HepG2 (cell line): Measurements from ENCODE around the gene GLUD1. TPM values are rescaled to one million over a fixed set of nuclear protein-coding genes. Genes with fewer than 3 reads are reported as not detected.

Source experiments
- ATAC-seq: fragments of 200-7000 bp; cut with Tn5 transposase; 3 replicates; pipeline ENCODE4 v1.9.1; 2020; ENCODE audit warnings: mild to moderate bottlenecking, moderate library complexity
- BruUV-seq: library from RNA; stranded (reverse); fragments of 400-500 nt; replicated peaks from 2 replicates; lab custom pipeline; 2021; lab: Mats Ljungman, UMichigan
- CTCF ChIA-PET: fragments of 300-600 bp; formaldehyde crosslinking; extraction: SDS; loops from one replicate; lab custom pipeline; 2021; ENCODE audit warnings: low total read pairs, inconsistent platforms, low intra/inter-chr PET ratio; lab: Yijun Ruan, JAX
- POLR2A ChIA-PET: fragments of 350-600 bp; sonication (Branson Sonifier 250); formaldehyde crosslinking; loops from one replicate; lab custom pipeline; 2020; ENCODE audit warnings: antibody characterized with exemption, inconsistent platforms; lab: Yijun Ruan, JAX
- DNase-seq: peaks from one replicate; pipeline ENCODE4 v3.0.0-alpha.2; 2015; ENCODE audit warnings: low spot score
- FAIRE-seq: peaks from 3 replicates; lab custom pipeline; 2011; peaks lifted over from hg19 to GRCh38; lab: Jason Lieb, UNC
- H2AFZ ChIP-seq: one replicate; pipeline ENCODE4 v1.6.1; 2011; ENCODE audit warnings: low read length, inconsistent platforms
- H3K27ac ChIP-seq: fragments of 300-600 bp; 3 replicates; pipeline ENCODE4 v1.8.0; 2011; ENCODE audit warnings: mixed run types, mild to moderate bottlenecking, mixed read lengths, low read length, inconsistent platforms; ENCODE audit not compliant: insufficient read depth; ENCODE audit errors: extremely low read length
- H3K27me3 ChIP-seq, 2 experiments: fragments of 200-600 bp in 1 of 2; 2 replicates in 1 of 2; 3 replicates in 1 of 2; pipeline versions ENCODE4 v1.6.0 to v1.8.0; 2011; ENCODE audit warnings: low read length in 2 of 2, mild to moderate bottlenecking in 2 of 2, moderate library complexity in 2 of 2, inconsistent platforms in 1 of 2; ENCODE audit not compliant: insufficient read depth in 2 of 2, control insufficient read depth in 1 of 2
- H3K36me3 ChIP-seq, 2 experiments: fragments of 200-600 bp in 1 of 2; replicated peaks in 1 of 2; 2 replicates in 1 of 2; 3 replicates in 1 of 2; pipeline versions ENCODE4 v1.5.1 to v1.8.0; 2011; ENCODE audit warnings: low read length in 2 of 2, inconsistent platforms in 1 of 2; ENCODE audit not compliant: insufficient read depth in 2 of 2, control insufficient read depth in 1 of 2
- H3K4me1 ChIP-seq: 2 replicates; pipeline ENCODE4 v1.5.1; 2012; ENCODE audit warnings: low read length, inconsistent platforms; ENCODE audit not compliant: insufficient read depth
- H3K4me2 ChIP-seq: 2 replicates; pipeline ENCODE4 v1.6.0; 2011; ENCODE audit warnings: low read depth, low read length, inconsistent platforms
- H3K4me3 ChIP-seq, 3 experiments: fragments of 200-600 bp in 1 of 3; sonication (generic), shearing (Covaris generic) in 1 of 3; replicated peaks in 1 of 3; 2 replicates each; pipeline ENCODE4 v1.5.1; 2011 to 2016; ENCODE audit warnings: low read length in 3 of 3, inconsistent platforms in 2 of 3, low read depth in 2 of 3, mild to moderate bottlenecking in 2 of 3, control low read depth in 1 of 3, mixed read lengths in 1 of 3; ENCODE audit not compliant: insufficient read depth in 1 of 3
- H3K79me2 ChIP-seq: one replicate; pipeline ENCODE4 v1.6.1; 2011; ENCODE audit warnings: low read length, inconsistent platforms; ENCODE audit not compliant: insufficient read depth
- H3K9ac ChIP-seq: 2 replicates; pipeline ENCODE4 v1.6.0; 2011; ENCODE audit warnings: mild to moderate bottlenecking, low read depth, low read length, inconsistent platforms; ENCODE audit not compliant: insufficient read depth
- H3K9me3 ChIP-seq: 2 replicates; pipeline ENCODE4 v1.5.1; 2012; ENCODE audit warnings: mild to moderate bottlenecking, low read length
- H4K20me1 ChIP-seq: 2 replicates; pipeline ENCODE4 v1.6.0; 2011; ENCODE audit warnings: inconsistent platforms, mild to moderate bottlenecking, low read length, moderate library complexity; ENCODE audit not compliant: insufficient read depth
- ARID2 ChIP-seq: sonication (generic); formaldehyde crosslinking; IDR thresholded peaks from 2 replicates; pipeline ENCODE4 v1.8.1; 2022; ENCODE audit warnings: mild to moderate bottlenecking, missing genetic modification reagents, borderline replicate concordance
- ATAD3A ChIP-seq: sonication (generic); formaldehyde crosslinking; IDR thresholded peaks from 2 replicates; pipeline ENCODE4 v1.4.0; 2020; ENCODE audit warnings: missing genetic modification reagents
- CENPT ChIP-seq: sonication (generic); formaldehyde crosslinking; IDR thresholded peaks from 2 replicates; pipeline ENCODE4 v1.8.0; 2022; ENCODE audit warnings: low read depth, mild to moderate bottlenecking, moderate library complexity, missing genetic modification reagents
- DNMT3B ChIP-seq: conservative IDR thresholded peaks from 2 replicates; pipeline ENCODE4 v1.6.1; 2016; ENCODE audit warnings: missing biosample characterization, control low read depth
- HDAC6 ChIP-seq: fragments of 200-600 bp; sonication (generic); IDR thresholded peaks from 2 replicates; pipeline ENCODE4 v1.7.0; 2017; ENCODE audit warnings: mild to moderate bottlenecking, antibody characterized with exemption, low read length, low read depth
- PITX1 ChIP-seq: sonication (generic); formaldehyde crosslinking; IDR thresholded peaks from 2 replicates; pipeline ENCODE4 v1.5.1; 2020; ENCODE audit warnings: mild to moderate bottlenecking, missing genetic modification reagents
- SETDB1 ChIP-seq: sonication (generic); formaldehyde crosslinking; IDR thresholded peaks from 2 replicates; pipeline ENCODE4 v1.5.1; 2020; ENCODE audit warnings: missing genetic modification reagents, mild to moderate bottlenecking, borderline replicate concordance
- SMARCE1 ChIP-seq: fragments of 450-650 bp; IDR thresholded peaks from 2 replicates; pipeline ENCODE4 v1.6.1; 2017; ENCODE audit warnings: borderline replicate concordance
- SOX13 ChIP-seq, 3 experiments: fragments of 450-650 bp in 1 of 3; sonication (generic) in 1 of 3; formaldehyde crosslinking in 1 of 3; IDR thresholded peaks in 2 of 3; conservative IDR thresholded peaks in 1 of 3; 2 replicates each; pipeline versions ENCODE4 v1.5.0 to v1.6.1; 2016 to 2020; ENCODE audit warnings: antibody characterized with exemption in 1 of 3, mild to moderate bottlenecking in 1 of 3, missing compliant biosample characterization in 1 of 3, missing genetic modification reagents in 1 of 3, moderate library complexity in 1 of 3
- TOPORS ChIP-seq: sonication (generic); formaldehyde crosslinking; IDR thresholded peaks from 2 replicates; pipeline ENCODE4 v1.8.0; 2023; ENCODE audit warnings: mild to moderate bottlenecking, missing genetic modification reagents
- ZBTB21 ChIP-seq: sonication (generic); formaldehyde crosslinking; IDR thresholded peaks from 2 replicates; pipeline ENCODE4 v1.4.0; 2020; ENCODE audit warnings: missing genetic modification reagents
- ZNF501 ChIP-seq: sonication (generic); formaldehyde crosslinking; IDR thresholded peaks from 2 replicates; pipeline ENCODE4 v1.5.1; 2020; ENCODE audit warnings: mild to moderate bottlenecking, moderate library complexity, missing genetic modification reagents
- ZNF597 ChIP-seq: sonication (generic); formaldehyde crosslinking; IDR thresholded peaks from 2 replicates; pipeline ENCODE4 v1.5.0; 2020; ENCODE audit warnings: missing genetic modification reagents
- ZNF614 ChIP-seq: IDR thresholded peaks from 2 replicates; pipeline ENCODE4 v1.6.1; 2018; ENCODE audit warnings: missing biosample characterization, missing genetic modification reagents, inconsistent platforms, borderline replicate concordance
- ZNF652 ChIP-seq: IDR thresholded peaks from 2 replicates; pipeline ENCODE4 v1.6.1; 2016; ENCODE audit warnings: low read depth, borderline replicate concordance
- ZXDC ChIP-seq: sonication (generic); formaldehyde crosslinking; IDR thresholded peaks from 2 replicates; pipeline ENCODE4 v1.5.0; 2020; ENCODE audit warnings: mild to moderate bottlenecking, missing genetic modification reagents
- WGBS: methylation state at CpG from one replicate; pipeline ENCODE4 v1.1.6; 2017; ENCODE audit warnings: low lambda C conversion rate; 5-methylcytosine and 5-hydroxymethylcytosine counted together
- in situ Hi-C: cut with HindIII; loops from 2 replicates; pipeline ENCODE4 v1.10.0; 2017; ENCODE audit warnings: low pct_unique_long_range_greater_than_20kb; ENCODE audit not compliant: extremely low pct_ligation_motif_present
- intact Hi-C: fragments of 100-400 bp; cut with micrococcal nuclease; formaldehyde crosslinking; loops from one replicate; pipeline ENCODE4 v1.10.0; 2022; ENCODE audit not compliant: unreplicated experiment
- polyA plus RNA-seq, 8 experiments: library from polyadenylated mRNA; depleted of rRNA in 3 of 8; stranded (reverse) in 7 of 8; unstranded in 1 of 8; fragments of >200 nt; fragmentation: Illumina TruSeq in 4 of 8; extraction: Trizol in 4 of 8; gene quantifications; 2 replicates each; pipeline versions ENCODE4 v1.2.1 to v1.2.3, GENCODE V29; 2011 to 2016; ENCODE audit warnings: low read depth in 4 of 8, missing spikeins in 1 of 8, mixed read lengths in 1 of 8; ENCODE audit not compliant: insufficient read depth in 1 of 8
- total RNA-seq, 5 experiments: library from RNA; depleted of rRNA; stranded (reverse); fragments of >200 nt; fragmentation: Illumina TruSeq; extraction: Trizol; gene quantifications; 2 replicates each; pipeline ENCODE4 v1.2.3, GENCODE V29; 2016; ENCODE audit warnings: low read depth in 1 of 5
- TF ChIP-seq, protein P1 (sequence below): sonication (generic); formaldehyde crosslinking; IDR thresholded peaks from 2 replicates; pipeline ENCODE4 v1.5.0; 2020; ENCODE audit warnings: mild to moderate bottlenecking, missing genetic modification reagents
- TF ChIP-seq, protein P2 (sequence below): sonication (generic); formaldehyde crosslinking; IDR thresholded peaks from 2 replicates; pipeline ENCODE4 v1.4.0; 2020; ENCODE audit warnings: mild to moderate bottlenecking, low read depth, missing genetic modification reagents

Gene GLUD1
- total and polyA plus RNA-seq, 2 of the 13 experiments (the other 11 are each of a cell fraction or from before 2014, with no cell fraction given) = 301 to 798 TPM

GRCh38 chr10:87000491-87000890 is 94.2 kb downstream of the GLUD1 start:
- no peaks in the 10 kb centered on the region for H3K36me3 ChIP-seq
- DNase-seq = peak; percentile 3
- no TSS peak for BruUV-seq
- H3K4me3 ChIP-seq = no peak overlapping the region
- H3K4me1 ChIP-seq = peaks cover 6% of the 10 kb centered on the region; the same call in 1 of the 2 replicates
- no peak overlapping the region for H3K27ac ChIP-seq
- ChIA-PET POLR2A (no interaction called here), CTCF (no interaction called here)
- peak; percentile 46; the same call in 1 of the 3 replicates for ATAC-seq
- H3K9me3 ChIP-seq = no peaks in the 10 kb centered on the region
- no peak overlapping the region for H2AFZ ChIP-seq
- no peak overlapping the region for H3K4me2 ChIP-seq
- WGBS = 12% methylated on average over 3 of the region's 3 CpGs
- no peak for FAIRE-seq
- TF ChIP-seq CENPT (CRISPR knock-in tag) (no peak), ZXDC (no peak), SOX13 (IDR thresholded peaks at IDR 0.05) (no peak), SOX13 (CRISPR knock-in tag; conservative IDR thresholded peaks at IDR 0.05 in 1 of 2, IDR thresholded peaks at IDR 0.05 in 1 of 2) (no peak), DNMT3B (CRISPR knock-in tag) (no peak), ZBTB21 (CRISPR knock-in tag) (no peak), ZNF652 (CRISPR knock-in tag) (no peak), HDAC6 (no peak), ZNF597 (no peak), SMARCE1 (no peak), ZNF614 (CRISPR knock-in tag) (no peak), ZNF501 (no peak), SETDB1 (CRISPR knock-in tag) (no peak), PITX1 (CRISPR knock-in tag) (no peak), ARID2 (CRISPR knock-in tag) (no peak), ATAD3A (CRISPR knock-in tag) (no peak), TOPORS (CRISPR knock-in tag) (no peak)
- TF ChIP-seq, protein P1, sequence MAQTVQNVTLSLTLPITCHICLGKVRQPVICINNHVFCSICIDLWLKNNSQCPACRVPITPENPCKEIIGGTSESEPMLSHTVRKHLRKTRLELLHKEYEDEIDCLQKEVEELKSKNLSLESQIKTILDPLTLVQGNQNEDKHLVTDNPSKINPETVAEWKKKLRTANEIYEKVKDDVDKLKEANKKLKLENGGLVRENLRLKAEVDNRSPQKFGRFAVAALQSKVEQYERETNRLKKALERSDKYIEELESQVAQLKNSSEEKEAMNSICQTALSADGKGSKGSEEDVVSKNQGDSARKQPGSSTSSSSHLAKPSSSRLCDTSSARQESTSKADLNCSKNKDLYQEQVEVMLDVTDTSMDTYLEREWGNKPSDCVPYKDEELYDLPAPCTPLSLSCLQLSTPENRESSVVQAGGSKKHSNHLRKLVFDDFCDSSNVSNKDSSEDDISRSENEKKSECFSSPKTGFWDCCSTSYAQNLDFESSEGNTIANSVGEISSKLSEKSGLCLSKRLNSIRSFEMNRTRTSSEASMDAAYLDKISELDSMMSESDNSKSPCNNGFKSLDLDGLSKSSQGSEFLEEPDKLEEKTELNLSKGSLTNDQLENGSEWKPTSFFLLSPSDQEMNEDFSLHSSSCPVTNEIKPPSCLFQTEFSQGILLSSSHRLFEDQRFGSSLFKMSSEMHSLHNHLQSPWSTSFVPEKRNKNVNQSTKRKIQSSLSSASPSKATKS (CRISPR knock-in tag) = no peak
- TF ChIP-seq, protein P2, sequence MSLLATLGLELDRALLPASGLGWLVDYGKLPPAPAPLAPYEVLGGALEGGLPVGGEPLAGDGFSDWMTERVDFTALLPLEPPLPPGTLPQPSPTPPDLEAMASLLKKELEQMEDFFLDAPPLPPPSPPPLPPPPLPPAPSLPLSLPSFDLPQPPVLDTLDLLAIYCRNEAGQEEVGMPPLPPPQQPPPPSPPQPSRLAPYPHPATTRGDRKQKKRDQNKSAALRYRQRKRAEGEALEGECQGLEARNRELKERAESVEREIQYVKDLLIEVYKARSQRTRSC (CRISPR knock-in tag) = no peak
- H3K27me3 ChIP-seq = no peaks in the 10 kb centered on the region; a peak in 1 of 5 replicates
- H4K20me1 ChIP-seq = no peaks in the 10 kb centered on the region
- H3K9ac ChIP-seq = no peak overlapping the region
- in situ Hi-C loops = no loop called here
- intact Hi-C loops = no loop called here
- H3K79me2 ChIP-seq = no peaks in the 10 kb centered on the region
